ENCODE measurements around the gene TAGLN3.

Gene TAGLN3

DNA sequence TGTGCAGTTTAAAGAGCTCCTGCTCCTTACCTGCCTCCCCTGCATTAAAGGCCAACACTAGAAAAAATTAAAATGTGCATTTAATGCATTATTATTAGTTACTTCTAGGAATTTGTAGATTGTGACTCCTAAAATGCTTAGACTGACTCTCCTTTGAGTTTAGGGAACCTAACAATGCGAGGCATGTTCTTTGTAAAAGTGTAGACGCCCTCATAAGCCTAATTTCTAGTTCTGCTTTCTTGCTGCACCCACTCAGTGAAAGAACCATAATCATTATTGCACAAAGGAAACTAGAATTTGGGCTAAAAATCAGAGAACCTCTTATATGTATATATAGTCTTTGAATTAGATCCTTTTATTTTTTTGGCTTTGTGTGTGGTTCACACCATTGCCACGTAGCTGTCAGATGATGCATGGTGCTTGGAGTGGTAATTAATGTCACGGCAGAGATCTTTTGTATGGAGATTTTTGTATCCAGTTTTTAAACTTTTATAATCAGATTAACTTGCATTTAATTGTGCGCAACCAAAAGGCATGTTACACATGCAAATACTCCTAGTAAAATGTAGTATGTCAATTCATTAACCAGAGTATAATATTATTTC is 19.2 kb upstream of the TAGLN3 start:
- Histone ChIP-seq H3K9ac (ENCODE audit: low read depth, low read length) (peak overlapping the region; percentile 87), H3K27me3 (ENCODE audit: control insufficient read depth, insufficient read depth, low read length) (no peaks in the 10 kb centered on the region), H3K4me2 (ENCODE audit: low read length) (peak overlapping the region; percentile 95), H3K9me3 (replicated peaks; ENCODE audit: low read length) (no peaks in the 10 kb centered on the region), H3K36me3 (ENCODE audit: insufficient read depth, low read length) (peaks cover 3% of the 10 kb centered on the region), H3K4me3 (ENCODE audit: low read length) (peak overlapping the region; percentile 92), H3K4me1 (ENCODE audit: control insufficient read depth, insufficient read depth, low read length) (peaks cover 26% of the 10 kb centered on the region)

GRCh38 chr3:111980716-111981456 is 17.8 kb upstream of the TAGLN3 start:
- H3K9me3 ChIP-seq (replicated peaks; ENCODE audit: low read length), result no peaks in the 10 kb centered on the region
- H3K4me2 ChIP-seq (ENCODE audit: low read length), result peak overlapping the region; percentile 95
- H3K27me3 ChIP-seq (ENCODE audit: control insufficient read depth, insufficient read depth, low read length), result no peaks in the 10 kb centered on the region
- no peaks in the 10 kb centered on the region for H3K36me3 ChIP-seq (ENCODE audit: insufficient read depth, low read length)
- H3K4me1 ChIP-seq (ENCODE audit: control insufficient read depth, insufficient read depth, low read length), result peaks cover 26% of the 10 kb centered on the region
- peak overlapping the region; percentile 92 for H3K4me3 ChIP-seq (ENCODE audit: low read length)
- H3K9ac ChIP-seq (ENCODE audit: low read depth, low read length), result no peak overlapping the region

DNA sequence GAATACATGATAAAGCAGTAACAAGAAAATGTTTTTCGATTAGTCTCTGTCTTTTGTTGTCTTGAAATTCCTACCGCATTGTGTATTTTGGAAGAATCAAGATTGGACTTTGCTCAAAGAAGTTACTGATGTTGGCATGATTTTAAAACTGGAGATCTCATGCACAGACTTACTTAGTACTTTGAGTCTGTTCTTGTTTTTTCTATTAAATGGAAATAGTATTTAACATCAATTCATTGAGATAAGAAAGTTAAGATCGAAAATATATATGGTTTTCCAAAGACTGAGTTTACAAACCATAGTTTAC is 17.3 kb upstream of the TAGLN3 start:
- H3K36me3 ChIP-seq (ENCODE audit: insufficient read depth, low read length), result no peaks in the 10 kb centered on the region
- no peaks in the 10 kb centered on the region for H3K27me3 ChIP-seq (ENCODE audit: control insufficient read depth, insufficient read depth, low read length)
- H3K9ac ChIP-seq (ENCODE audit: low read depth, low read length), result no peak overlapping the region
- no peak overlapping the region for H3K4me3 ChIP-seq (ENCODE audit: low read length)
- peaks cover 26% of the 10 kb centered on the region for H3K4me1 ChIP-seq (ENCODE audit: control insufficient read depth, insufficient read depth, low read length)
- H3K4me2 ChIP-seq (ENCODE audit: low read length), result peak overlapping the region; percentile 95
- H3K9me3 ChIP-seq (replicated peaks; ENCODE audit: low read length), result no peaks in the 10 kb centered on the region

- no peak overlapping the region for H3K4me2 ChIP-seq (ENCODE audit: low read length)
- H3K9ac ChIP-seq (ENCODE audit: low read depth, low read length), result no peak overlapping the region
- H3K9me3 ChIP-seq (replicated peaks; ENCODE audit: low read length), result no peaks in the 10 kb centered on the region
- no peaks in the 10 kb centered on the region for H3K27me3 ChIP-seq (ENCODE audit: control insufficient read depth, insufficient read depth, low read length)
- peaks cover 12% of the 10 kb centered on the region for H3K36me3 ChIP-seq (ENCODE audit: insufficient read depth, low read length)
- H3K4me3 ChIP-seq (ENCODE audit: low read length), result no peak overlapping the region
- H3K4me1 ChIP-seq (ENCODE audit: control insufficient read depth, insufficient read depth, low read length), result peaks cover 20% of the 10 kb centered on the region
These were observed 14.0 kb upstream of the TAGLN3 start for GRCh38 chr3:111984636-111985298.

DNA sequence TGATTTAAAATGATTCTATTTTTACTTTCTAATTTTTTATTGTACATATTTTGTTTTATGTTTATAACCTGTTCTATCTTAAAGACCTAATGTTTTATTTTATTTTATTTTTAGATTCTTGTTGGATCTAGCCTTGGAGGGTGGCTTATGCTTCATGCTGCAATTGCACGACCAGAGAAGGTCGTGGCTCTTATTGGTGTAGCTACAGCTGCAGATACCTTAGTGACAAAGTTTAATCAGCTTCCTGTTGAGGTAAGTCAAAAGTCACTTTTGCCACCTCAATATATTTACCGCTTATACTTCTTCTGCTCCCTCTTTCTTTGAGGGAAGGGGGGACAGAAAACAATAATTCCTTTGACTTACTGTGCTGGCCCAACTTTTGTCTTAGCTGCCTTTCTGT is 11.9 kb upstream of the TAGLN3 start:
- Histone ChIP-seq H3K9me3 (replicated peaks; ENCODE audit: low read length) (no peaks in the 10 kb centered on the region), H3K27me3 (ENCODE audit: control insufficient read depth, insufficient read depth, low read length) (no peaks in the 10 kb centered on the region), H3K9ac (ENCODE audit: low read depth, low read length) (no peak overlapping the region), H3K36me3 (ENCODE audit: insufficient read depth, low read length) (peaks cover 21% of the 10 kb centered on the region), H3K4me2 (ENCODE audit: low read length) (no peak overlapping the region), H3K4me1 (ENCODE audit: control insufficient read depth, insufficient read depth, low read length) (peaks cover 1% of the 10 kb centered on the region), H3K4me3 (ENCODE audit: low read length) (no peak overlapping the region)

DNA sequence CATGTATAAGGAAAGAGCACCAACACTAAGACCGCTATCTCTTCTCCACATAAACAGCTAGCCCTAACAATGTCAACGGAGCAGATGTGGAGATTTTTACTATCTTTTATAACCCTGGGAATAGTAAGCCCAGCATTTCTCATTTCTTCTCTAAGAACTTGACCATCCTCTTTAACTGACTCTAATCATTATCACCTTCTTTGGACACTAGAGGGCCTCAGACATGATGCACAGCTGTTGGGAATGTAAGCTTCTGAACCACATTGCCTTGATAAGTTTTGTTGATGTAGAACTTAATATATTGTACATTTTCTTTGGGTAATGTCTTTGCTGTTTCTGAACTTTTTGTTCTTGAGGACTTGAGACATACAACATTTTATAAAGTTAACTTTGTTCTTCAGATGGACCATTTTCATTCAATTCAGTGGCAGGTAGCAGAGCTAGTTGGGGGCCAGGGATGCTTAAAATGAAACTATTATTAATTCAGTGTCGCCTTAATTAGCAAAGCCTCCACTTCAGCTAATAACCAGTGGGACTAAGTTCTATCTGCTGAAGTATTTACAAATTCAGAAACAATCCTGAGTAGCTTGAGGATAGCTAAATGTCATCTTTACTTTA is 9.6 kb upstream of the TAGLN3 start:
- peaks cover 29% of the 10 kb centered on the region for H3K36me3 ChIP-seq (ENCODE audit: insufficient read depth, low read length)
- no peak overlapping the region for H3K4me3 ChIP-seq (ENCODE audit: low read length)
- H3K9me3 ChIP-seq (replicated peaks; ENCODE audit: low read length), result no peaks in the 10 kb centered on the region
- H3K4me1 ChIP-seq (ENCODE audit: control insufficient read depth, insufficient read depth, low read length), result no peaks in the 10 kb centered on the region
- no peak overlapping the region for H3K4me2 ChIP-seq (ENCODE audit: low read length)
- no peaks in the 10 kb centered on the region for H3K27me3 ChIP-seq (ENCODE audit: control insufficient read depth, insufficient read depth, low read length)
- H3K9ac ChIP-seq (ENCODE audit: low read depth, low read length), result no peak overlapping the region

DNA sequence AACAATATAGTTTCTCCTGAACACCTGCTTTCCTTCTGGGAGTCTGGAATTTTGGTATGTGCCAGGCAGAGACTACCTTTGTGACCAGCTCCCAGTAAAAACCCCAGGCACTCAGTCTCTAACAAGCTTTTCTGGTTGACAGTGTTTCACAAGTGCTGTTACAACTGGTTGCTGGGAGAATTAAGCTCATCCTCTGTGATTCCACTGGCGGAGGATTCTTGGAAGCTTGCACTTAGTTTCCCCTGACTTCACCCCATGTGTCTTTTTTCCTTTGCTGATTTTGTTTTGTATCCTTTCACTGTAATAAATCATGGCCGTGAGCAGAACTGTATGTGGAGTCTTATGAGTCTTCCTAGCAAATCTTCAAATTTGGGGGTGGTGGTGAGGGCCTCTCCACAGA is 5.7 kb upstream of the TAGLN3 start:
- Histone ChIP-seq H3K36me3 (ENCODE audit: insufficient read depth, low read length) (peaks cover 17% of the 10 kb centered on the region), H3K9me3 (replicated peaks; ENCODE audit: low read length) (no peaks in the 10 kb centered on the region), H3K4me3 (ENCODE audit: low read length) (no peak overlapping the region), H3K4me1 (ENCODE audit: control insufficient read depth, insufficient read depth, low read length) (no peaks in the 10 kb centered on the region), H3K9ac (ENCODE audit: low read depth, low read length) (no peak overlapping the region), H3K27me3 (ENCODE audit: control insufficient read depth, insufficient read depth, low read length) (no peaks in the 10 kb centered on the region), H3K4me2 (ENCODE audit: low read length) (no peak overlapping the region)

DNA sequence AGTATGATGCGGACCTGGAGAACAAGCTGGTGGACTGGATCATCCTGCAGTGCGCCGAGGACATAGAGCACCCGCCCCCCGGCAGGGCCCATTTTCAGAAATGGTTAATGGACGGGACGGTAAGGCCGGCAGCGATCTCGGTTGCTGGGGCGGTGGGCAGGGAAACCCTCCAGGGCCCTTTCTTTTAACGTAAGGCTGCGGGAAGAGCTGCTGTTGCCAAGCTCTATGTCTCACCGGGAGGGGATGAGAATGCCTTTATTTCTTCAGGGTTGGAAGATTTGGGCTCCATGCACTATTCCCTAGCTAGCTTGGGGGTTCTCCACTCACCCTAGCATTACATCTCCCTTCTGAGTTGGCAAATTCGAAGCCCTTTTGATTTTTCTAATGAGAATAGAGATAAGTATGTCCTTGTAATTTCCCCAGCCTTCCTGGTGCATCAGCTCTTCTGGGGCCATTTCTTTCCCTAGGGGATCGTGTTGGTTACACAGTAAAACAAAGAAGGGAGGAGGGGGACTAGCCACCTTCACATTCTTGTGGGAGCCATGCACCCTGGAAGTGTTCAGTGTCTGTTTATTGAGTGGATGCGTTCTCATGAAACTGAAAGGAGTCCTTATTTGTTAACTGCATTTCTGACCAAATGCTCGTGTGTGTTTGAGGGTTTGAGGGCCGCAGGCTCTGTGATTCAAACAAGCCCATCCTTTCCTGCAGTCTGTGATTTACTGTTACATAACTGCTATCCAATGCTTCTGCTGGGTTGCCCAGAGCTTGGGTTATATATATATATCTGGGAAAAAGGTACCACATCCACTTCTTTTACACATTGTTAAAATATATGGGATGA is 982 bp downstream of the TAGLN3 start:
- Histone ChIP-seq H3K4me3 (ENCODE audit: low read length) (peak overlapping the region; percentile 66), H3K27me3 (ENCODE audit: control insufficient read depth, insufficient read depth, low read length) (peaks cover 3% of the 10 kb centered on the region), H3K9ac (ENCODE audit: low read depth, low read length) (no peak overlapping the region), H3K9me3 (replicated peaks; ENCODE audit: low read length) (no peaks in the 10 kb centered on the region), H3K36me3 (ENCODE audit: insufficient read depth, low read length) (no peaks in the 10 kb centered on the region), H3K4me2 (ENCODE audit: low read length) (peak overlapping the region; percentile 89), H3K4me1 (ENCODE audit: control insufficient read depth, insufficient read depth, low read length) (peaks cover 28% of the 10 kb centered on the region)

- Histone ChIP-seq H3K4me3 (ENCODE audit: low read length) (no peak overlapping the region), H3K4me1 (ENCODE audit: control insufficient read depth, insufficient read depth, low read length) (peaks cover 35% of the 10 kb centered on the region)
These were observed 1.6 kb downstream of the TAGLN3 start for GRCh38 chr3:112000367-112000771.

GRCh38 chr3:112000966-112001365 is 2.2 kb downstream of the TAGLN3 start:
- Histone ChIP-seq H3K27me3 (ENCODE audit: control insufficient read depth, insufficient read depth, low read length) (peaks cover 3% of the 10 kb centered on the region), H3K4me3 (ENCODE audit: low read length) (no peak overlapping the region), H3K36me3 (ENCODE audit: insufficient read depth, low read length) (no peaks in the 10 kb centered on the region), H3K9me3 (replicated peaks; ENCODE audit: low read length) (no peaks in the 10 kb centered on the region), H3K9ac (ENCODE audit: low read depth, low read length) (no peak overlapping the region), H3K4me2 (ENCODE audit: low read length) (no peak overlapping the region), H3K4me1 (ENCODE audit: control insufficient read depth, insufficient read depth, low read length) (peaks cover 36% of the 10 kb centered on the region)

More at GRCh38 chr3:112000367-112000771, 1.6 kb downstream of the TAGLN3 start:
- Histone ChIP-seq H3K9me3 (replicated peaks; ENCODE audit: low read length) (no peaks in the 10 kb centered on the region), H3K27me3 (ENCODE audit: control insufficient read depth, insufficient read depth, low read length) (peaks cover 3% of the 10 kb centered on the region), H3K9ac (ENCODE audit: low read depth, low read length) (no peak overlapping the region), H3K36me3 (ENCODE audit: insufficient read depth, low read length) (no peaks in the 10 kb centered on the region), H3K4me2 (ENCODE audit: low read length) (no peak overlapping the region)

- Histone ChIP-seq H3K9ac (ENCODE audit: low read depth, low read length) (no peak overlapping the region), H3K4me1 (ENCODE audit: control insufficient read depth, insufficient read depth, low read length) (peaks cover 36% of the 10 kb centered on the region)
These were observed 2.8 kb downstream of the TAGLN3 start for GRCh38 chr3:112001526-112001925.

More at GRCh38 chr3:112001526-112001925, 2.8 kb downstream of the TAGLN3 start:
- H3K4me2 ChIP-seq (ENCODE audit: low read length), result no peak overlapping the region
- H3K36me3 ChIP-seq (ENCODE audit: insufficient read depth, low read length), result no peaks in the 10 kb centered on the region
- peaks cover 3% of the 10 kb centered on the region for H3K27me3 ChIP-seq (ENCODE audit: control insufficient read depth, insufficient read depth, low read length)
- no peaks in the 10 kb centered on the region for H3K9me3 ChIP-seq (replicated peaks; ENCODE audit: low read length)
- no peak overlapping the region for H3K4me3 ChIP-seq (ENCODE audit: low read length)
